Measurements from ENCODE around the gene USP44. TPM values are rescaled to one million over a fixed set of nuclear protein-coding genes. Genes with fewer than 3 reads are reported as not detected.

The USP44 gene
- total RNA-seq, 2 experiments from 2014 or later: 18.7 to 21.9 TPM

DNA sequence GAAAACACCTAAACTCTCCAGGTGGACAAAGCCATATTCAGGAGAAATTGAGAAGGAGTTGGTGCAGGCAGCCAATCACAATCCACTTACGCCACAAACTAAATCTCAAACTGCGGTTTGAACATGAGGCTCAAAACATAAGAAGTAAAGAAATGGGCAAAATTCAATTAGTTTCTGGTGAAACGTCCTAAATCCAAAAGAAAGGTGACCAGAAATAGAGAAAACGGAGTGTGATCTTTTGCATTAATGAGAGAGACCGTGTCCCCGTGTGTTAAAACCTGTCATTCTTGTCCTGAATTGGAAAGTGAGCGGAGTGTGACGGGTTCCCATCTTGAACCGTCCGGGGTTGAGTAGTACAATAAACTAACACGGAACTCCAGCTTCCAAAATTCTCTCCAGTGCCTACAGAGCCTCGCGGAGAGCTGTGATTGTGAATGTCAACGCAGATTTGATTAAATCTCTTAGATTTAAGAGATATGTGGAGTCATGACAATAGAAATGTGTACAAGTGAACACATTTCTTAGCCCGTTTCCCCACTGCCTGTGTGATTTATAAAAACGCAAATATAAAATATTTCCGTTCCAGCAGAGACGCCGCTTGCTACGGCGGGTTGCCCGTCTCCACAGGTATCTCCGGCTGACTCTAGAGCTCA, 77.9 kb downstream of the USP44 start:
- Mint-ChIP-seq H3K4me3 (peak overlapping the region; percentile 100), H3K4me1 (peaks cover 36% of the 10 kb centered on the region), H3K9me3 (no peaks in the 10 kb centered on the region), H3K36me3 (peaks cover 39% of the 10 kb centered on the region), H3K27ac (peak overlapping the region; percentile 100), H3K27me3 (no peaks in the 10 kb centered on the region)
- DNase-seq: peak; percentile 14

- H3K9me3 Mint-ChIP-seq: no peaks in the 10 kb centered on the region
- peaks cover 10% of the 10 kb centered on the region for H3K36me3 Mint-ChIP-seq
- no peak for DNase-seq
- H3K27ac Mint-ChIP-seq: no peak overlapping the region
- H3K27me3 Mint-ChIP-seq: no peaks in the 10 kb centered on the region
- no peak overlapping the region for H3K4me3 Mint-ChIP-seq
- H3K4me1 Mint-ChIP-seq: peaks cover 11% of the 10 kb centered on the region
Measured at GRCh38 chr12:95470300-95470699, 81.0 kb downstream of the USP44 start.

Other genes with a start within 250 kb of the USP44 start
- gene METAP2, start 77.3 kb downstream of the USP44 start, total RNA-seq: 100 to 1,000 TPM; 149 to 168 TPM
- gene NTN4, start 239.3 kb upstream of the USP44 start, total RNA-seq: not detected